ENCODE measurements around the gene PDZK1IP1. TPM values are rescaled to one million over a fixed set of nuclear protein-coding genes. Genes with fewer than 3 reads are reported as not detected.

The PDZK1IP1 gene
- total RNA-seq, 4 donors from 2014 or later = 0.78 to 13.0 TPM; not detected in 2

GRCh38 chr1:47137925-47138615 lies 51.8 kb downstream of the PDZK1IP1 start:
- ATAC-seq = no peak
- Histone ChIP-seq H3K9me3 (no peaks in the 10 kb centered on the region), H3K36me3 (no peaks in the 10 kb centered on the region), H3K4me1 (no peaks in the 10 kb centered on the region), H3K27me3 (peaks cover 14% of the 10 kb centered on the region), H3K4me3 (no peak overlapping the region), H3K27ac (no peak overlapping the region)
- TF ChIP-seq POLR2A (IDR thresholded peaks at IDR 0.05) (no peak), CTCF (IDR thresholded peaks at IDR 0.05) (no peak), POLR2AphosphoS5 (IDR thresholded peaks at IDR 0.05) (no peak), EP300 (IDR thresholded peaks at IDR 0.05) (no peak)
- WGBS, 2 donors (ENCODE audit: low coverage in 1 of 2) = 69 to 86% methylated on average over 1 to 2 of the region's 5 CpGs

DNA sequence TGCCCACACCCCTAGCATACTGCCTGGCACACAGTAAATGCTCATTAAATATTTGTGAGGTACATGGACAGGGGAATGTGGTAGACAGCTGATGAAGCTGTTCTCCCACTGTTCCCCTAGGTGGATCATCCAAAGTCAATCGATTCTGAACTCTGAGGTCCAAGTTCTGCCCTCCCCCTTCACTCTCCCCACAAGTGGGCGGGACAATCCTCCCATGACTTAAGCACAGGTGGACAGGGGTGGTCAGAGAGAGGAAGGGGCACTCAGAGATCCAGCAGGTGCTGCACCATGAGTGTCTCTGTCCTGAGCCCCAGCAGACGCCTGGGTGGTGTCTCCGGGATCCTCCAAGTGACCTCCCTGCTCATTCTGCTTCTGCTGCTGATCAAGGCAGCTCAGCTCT lies 52.6 kb downstream of the PDZK1IP1 start, which contains the start of gene CYP4A22:
Gene CYP4A22 (plus strand): TSS at position 244 of the 400 bp plus-strand sequence. CDS start 45 bp downstream, at position 289.
- no peak within 1 kb of the TSS for H3K27ac ChIP-seq
- H3K4me1 ChIP-seq = no peaks in the 10 kb centered on the region
- H3K4me3 ChIP-seq = no peak within 1 kb of the TSS
- H3K27me3 ChIP-seq = peaks cover 14% of the 10 kb centered on the region
- no peak for ATAC-seq
- TF ChIP-seq POLR2AphosphoS5 (IDR thresholded peaks at IDR 0.05) = no peak
- TF ChIP-seq POLR2A (IDR thresholded peaks at IDR 0.05) = no peak
- TF ChIP-seq CTCF (IDR thresholded peaks at IDR 0.05) = no peak
- no peak for TF ChIP-seq EP300 (IDR thresholded peaks at IDR 0.05)
- H3K9me3 ChIP-seq = no peaks in the 10 kb centered on the region
- H3K36me3 ChIP-seq = no peaks in the 10 kb centered on the region
- 60% methylated on average over 1 of the region's 4 CpGs; no CpG with 5 or more reads in 1 of the 2 donors for WGBS, 2 donors (ENCODE audit: low coverage in 1 of 2)

Other genes starting within 250 kb of the PDZK1IP1 start
- gene CYP4A11, start 248.6 kb downstream of the PDZK1IP1 start, total RNA-seq = not detected
- gene CYP4X1, start 166.4 kb downstream of the PDZK1IP1 start, total RNA-seq = 1 to 10 TPM; 3.1 to 8.4 (median 4.5) TPM
- 1 to 10 TPM in 3 of 4 donors, not detected in 1; 1.1 to 1.6 (median 1.2) TPM for gene CYP4Z1, start 122.8 kb downstream of the PDZK1IP1 start, total RNA-seq
- gene CYP4A22, start 52.6 kb downstream of the PDZK1IP1 start, total RNA-seq = under 1 TPM in 1 of 4 donors, not detected in 3; 0.27 TPM
- gene TAL1, start 42.2 kb upstream of the PDZK1IP1 start, total RNA-seq = 1 to 10 TPM; 3.0 to 4.2 (median 3.6) TPM
- 1 to 10 TPM in 1 of 4 donors, under 1 TPM in 3; 0.40 to 2.5 (median 0.83) TPM for gene STIL, start 124.1 kb upstream of the PDZK1IP1 start, total RNA-seq
- gene CMPK1, start 143.8 kb upstream of the PDZK1IP1 start, total RNA-seq = 100 to 1,000 TPM; 106 to 164 (median 115) TPM
- gene FOXE3, start 226.2 kb upstream of the PDZK1IP1 start, total RNA-seq = not detected
- under 1 TPM; 0.04 to 0.81 (median 0.57) TPM for gene FOXD2, start 248.0 kb upstream of the PDZK1IP1 start, total RNA-seq

Data from gastroesophageal sphincter (tissue), 4 donors.